Fibroblast of gingiva (primary cell): Measurements from ENCODE around the gene EIF4A2.
A peak's percentile ranks its signal among the peaks of the same experiment; 100 is the strongest.
"Not testable (repeated sequence)": the region's sequence is repeated elsewhere in the genome, so short reads cannot be mapped to it uniquely, and the experiment has no call there.

Experiments used
- DNase-seq: peaks from one replicate; pipeline ENCODE4 v3.0.0-alpha.2; 2011; ENCODE audit warnings: low read depth

Gene EIF4A2

DNA sequence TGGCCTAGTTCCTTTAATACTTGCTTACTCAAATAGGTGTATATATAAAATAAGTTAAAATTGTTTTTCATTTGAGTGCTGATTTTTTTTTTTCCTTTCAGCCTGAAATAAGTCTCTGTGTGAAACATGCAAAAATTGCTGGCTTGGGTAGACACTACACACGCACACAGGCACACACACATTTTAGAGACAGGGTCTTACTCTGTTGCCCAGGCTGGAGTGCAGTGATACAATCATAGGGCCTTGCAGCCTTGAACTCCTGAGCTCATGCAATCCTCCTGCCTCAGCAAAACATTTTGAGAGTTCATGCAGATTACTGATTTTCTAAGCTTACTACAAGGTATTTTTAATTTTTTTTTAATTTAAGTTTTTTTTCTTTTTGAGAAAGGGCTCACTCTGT is 35.6 kb downstream of the EIF4A2 start:
- no peak for DNase-seq

DNA sequence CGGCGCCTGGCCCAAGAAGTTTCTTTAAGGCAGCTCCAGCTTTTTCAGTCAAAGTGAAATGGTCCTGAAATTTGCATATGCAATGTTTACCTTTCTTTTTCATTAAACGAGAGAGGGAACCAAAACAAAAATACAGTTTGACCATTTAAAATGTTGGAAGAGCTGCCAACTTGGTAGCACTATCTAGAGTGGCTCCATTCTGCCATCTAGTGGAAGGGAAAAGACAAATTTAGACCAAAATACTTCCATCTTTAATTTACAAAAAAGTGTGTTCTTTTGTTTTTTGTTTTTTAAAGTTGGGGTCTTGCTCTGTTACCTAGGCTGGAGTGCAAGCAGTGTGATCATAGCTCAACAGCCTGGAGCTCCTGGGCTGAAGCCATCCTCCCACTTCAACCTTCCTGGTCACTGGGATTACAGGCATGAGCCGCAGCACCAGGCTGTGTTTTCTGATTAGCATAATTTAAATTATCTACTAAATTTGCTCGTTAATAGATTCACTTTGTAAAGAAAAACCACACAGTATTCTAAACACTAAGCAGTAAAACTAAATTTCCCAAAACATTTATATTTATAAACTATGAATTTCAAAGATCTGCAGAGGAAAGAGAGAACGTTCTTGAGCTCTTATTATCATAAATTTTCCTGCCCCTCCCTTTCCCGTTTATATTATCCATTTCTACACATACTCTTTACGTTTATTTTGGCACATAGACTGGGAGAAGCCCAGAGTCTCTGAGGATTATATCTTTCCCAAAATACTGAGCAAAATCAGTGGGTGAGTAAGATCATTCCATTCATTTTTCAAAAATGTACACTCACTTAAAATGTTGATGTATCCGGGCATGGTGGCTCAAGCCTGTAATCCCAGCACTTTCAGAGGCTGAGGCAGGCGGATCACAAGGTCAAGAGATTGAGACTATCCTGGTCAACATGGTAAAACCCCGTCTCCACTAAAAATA is 38.3 kb downstream of the EIF4A2 start:
- DNase-seq: peak; percentile 78

DNA sequence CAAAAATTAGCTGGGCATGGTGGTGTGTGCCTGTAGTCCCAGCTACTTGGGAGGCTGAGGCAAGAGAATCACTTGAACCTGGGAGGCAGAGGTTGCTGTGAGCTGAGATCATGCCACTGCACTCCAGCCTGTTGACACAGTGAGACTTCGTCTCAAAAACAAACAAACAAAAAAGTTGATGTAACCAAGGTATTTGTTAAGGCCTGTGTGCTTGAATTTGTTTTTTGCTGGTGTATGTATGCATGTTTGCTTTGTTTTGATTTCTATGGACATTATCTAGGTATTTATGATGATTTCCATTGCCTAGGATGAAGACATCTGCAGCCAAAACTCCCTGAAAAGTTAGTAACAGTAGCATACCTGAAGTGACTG is 39.0 kb downstream of the EIF4A2 start:
- DNase-seq: not testable (repeated sequence)

DNA sequence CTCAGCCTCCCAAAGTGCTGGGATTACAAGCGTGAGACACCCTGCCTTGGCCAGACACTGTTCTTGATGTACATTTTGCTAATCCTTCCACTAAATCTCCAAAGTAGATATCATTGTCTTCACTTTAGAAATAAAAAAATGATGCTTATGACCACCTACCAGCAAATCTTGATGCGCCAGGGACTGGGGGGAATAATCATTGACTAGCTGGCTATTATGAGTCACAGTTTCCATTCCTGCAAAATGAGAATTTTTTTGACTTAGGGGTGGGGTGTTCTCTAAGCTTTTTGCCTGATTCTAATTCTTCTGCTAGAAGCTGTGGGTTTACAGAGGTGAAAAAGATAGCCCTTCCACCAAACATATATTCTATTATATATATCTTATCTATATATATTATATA is 40.0 kb downstream of the EIF4A2 start:
- DNase-seq: peak; percentile 15

DNA sequence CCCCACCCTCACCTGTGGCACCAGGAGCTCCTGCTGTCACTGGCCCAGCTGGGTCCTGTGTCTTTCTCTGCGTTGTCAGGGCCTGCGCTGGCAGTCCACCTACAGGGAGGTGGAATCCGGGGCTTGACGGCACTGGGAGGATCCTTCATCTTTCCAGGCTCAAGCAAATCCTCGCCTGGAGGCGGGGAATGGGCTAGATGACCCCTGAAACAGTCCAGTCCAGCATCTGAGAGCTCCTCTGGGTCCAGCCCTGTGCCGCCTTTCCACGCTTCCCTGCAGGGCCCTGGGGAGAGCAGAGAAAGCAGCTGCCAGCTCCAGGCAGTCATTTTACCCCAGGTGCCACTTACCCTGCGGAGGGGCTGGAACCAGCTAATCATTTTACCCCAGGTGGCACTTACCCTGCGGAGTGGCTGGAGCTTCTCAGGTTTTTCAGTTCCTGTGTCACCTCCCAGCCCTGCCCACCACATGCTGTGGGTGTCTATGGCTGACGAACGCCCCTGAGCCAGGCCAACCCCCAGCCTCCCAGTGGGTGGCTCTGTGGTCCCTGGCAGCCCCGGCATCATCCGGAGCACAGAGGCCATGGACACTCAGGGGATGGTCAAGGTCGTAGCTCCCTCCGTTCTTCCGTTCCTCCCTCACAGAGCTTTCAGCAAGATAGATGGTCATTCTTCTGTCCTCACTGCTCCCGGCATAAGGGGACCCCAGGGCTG is 41.2 kb downstream of the EIF4A2 start:
- DNase-seq: no peak

DNA sequence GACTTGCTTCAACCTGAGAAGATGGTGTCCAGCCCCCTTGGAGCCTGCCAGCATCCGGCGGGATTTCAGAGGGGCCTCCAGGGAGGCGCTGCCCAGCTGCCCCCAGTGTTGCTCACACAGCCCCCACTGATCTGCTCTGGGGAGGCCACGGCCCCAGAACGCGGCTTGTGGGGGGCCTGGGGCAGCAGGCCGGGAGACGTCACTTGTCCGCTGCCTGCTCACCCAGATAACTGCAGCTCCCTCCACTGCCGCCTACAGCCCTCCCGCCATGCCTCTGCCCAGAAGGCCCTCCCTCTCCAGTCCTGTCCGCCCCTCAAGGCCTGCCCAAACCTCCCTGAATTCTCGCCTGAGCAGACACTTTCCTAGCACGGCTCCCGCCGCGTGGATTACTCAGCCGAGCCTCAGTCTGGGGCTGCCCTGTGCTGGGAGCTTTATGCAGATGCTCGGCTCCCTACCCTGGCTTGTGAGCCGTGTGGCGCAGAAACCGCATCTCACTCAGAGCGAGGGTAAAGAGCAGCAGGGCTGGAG is 42.0 kb downstream of the EIF4A2 start:
- DNase-seq: peak; percentile 55

DNA sequence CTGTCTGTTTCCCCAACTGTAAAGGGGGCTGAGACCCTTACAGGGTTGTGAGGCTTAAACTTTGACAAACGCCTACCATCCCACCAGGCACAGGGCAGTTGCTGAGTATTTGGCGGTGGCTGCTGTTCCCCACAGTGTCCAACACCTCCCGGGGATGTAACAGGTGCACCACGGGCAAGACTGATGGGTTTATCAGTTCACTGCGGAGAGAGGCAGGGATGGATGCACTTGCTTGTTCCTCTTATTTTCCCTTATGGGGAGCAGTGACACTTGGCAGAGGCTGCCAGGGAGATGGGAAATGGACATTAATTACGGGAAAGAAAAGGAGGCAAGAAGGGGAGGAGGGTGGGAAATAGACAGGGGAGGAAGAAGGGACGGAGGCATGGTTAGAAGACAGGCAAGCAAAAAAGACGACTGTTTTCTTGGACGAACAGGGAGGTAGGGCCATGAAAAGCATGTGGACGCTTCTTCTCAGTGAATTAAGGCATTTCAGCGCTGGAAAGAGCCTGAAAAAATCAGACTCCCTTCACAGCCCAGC is 42.6 kb downstream of the EIF4A2 start:
- DNase-seq: no peak

DNA sequence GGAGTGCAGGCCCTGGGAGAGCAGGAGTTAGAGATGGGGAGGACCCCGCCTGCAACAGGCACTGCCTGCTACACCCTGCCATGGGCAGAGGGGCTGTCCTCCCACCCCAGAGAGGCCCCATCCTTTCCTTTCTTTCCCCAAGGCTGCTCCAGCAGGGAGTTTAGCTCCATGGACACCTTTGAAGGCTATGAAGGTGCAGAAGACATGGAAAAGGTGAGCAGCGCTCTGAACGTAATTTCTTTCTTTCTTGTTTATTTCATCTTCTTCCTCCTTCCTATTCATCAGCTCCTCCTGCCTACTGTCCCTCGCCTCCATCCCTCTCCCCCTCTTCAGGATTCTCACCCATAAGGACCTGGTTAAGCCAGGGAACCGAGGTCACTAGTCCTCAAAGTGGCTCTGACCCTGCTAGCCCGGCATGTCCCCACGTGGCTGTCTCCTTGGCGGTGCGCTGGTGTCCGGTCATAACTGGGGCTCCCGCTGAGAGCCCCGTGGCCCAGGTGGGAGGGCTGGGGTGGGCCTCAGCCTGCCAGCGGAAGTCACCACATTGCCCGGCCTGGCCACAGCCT is 43.1 kb downstream of the EIF4A2 start:
- DNase-seq: no peak

DNA sequence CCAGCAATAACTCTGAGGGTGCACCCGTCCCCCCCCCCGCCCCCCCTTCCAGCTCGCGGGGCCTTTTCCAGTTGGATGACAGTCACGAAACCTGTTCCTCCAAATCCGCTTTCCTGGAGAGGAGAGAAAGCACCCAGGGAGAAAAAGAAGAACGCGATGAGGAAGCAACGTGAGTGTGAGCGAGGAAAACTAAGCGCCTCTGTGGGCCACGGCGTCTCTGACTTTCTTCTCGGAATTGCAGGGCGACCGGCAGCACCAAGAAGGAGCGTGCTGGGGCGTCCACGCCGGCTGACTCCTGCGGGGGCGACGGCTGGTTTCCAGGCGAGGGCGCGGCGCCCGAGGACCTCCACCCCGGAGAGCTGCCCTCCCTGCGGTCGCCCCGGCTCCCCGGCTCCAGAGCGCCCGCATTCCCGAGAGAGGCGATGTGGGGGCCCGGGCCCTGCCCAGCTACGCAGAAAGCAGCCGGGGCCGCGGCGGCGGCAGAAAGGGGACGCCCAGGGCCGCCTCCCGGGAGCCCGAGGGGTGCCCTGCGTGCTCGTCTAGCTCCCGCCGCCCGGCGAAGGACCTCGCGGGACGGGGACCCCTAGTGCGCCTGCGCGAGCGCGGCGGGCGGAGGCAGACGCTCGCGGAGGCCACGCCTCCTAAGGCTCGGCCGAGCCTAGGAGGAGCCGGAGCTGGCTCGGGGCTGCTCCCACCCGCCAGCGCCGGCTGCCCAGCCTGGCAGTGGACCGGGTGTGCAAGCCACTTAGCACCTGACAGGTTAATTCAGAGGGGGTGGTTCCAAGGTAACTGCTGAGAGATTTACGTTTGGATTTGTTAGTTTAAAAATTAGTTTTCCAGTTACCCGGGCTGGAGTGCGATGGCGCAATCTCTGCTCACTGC is 43.8 kb downstream of the EIF4A2 start:
- peak; percentile 73 for DNase-seq

DNA sequence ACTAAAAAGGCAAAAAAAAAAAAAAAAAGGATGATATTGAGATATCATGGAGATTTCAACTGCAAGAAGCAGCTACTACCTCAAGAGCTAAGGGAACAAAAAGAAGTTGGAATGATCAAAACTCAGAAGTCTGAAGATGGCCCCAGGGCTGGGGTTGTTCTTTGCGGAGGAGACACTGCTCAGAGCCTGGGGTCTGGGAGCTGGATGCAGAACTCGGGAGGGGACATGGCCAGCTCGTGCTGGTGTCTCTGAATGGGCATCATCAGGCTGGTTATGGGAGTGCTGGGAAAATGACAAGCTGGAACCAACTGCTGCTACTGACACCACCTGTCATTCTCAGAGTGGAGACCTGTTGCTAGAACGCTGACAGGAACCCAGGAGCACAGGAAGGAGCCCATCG is 45.0 kb downstream of the EIF4A2 start:
- DNase-seq: no peak

DNA sequence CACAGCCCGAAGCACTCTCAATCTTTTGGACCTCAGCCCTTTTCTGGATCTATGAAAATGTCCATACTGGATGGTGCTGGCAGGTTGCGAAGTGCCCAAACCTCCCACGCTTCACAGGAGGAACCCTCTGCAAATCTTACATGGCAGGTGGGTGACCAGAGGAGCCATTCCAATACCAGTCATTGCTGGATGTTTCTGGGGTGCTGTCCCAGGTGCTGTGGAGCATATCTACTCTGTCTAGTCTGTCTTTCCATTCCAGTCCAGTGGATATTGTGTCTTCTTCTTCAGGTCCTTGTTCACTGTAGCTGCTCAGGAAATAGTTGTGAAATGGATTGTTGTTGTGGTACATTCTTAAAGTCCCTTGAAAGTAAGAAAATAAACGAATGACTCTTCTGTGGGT is 48.4 kb downstream of the EIF4A2 start:
- no peak for DNase-seq

DNA sequence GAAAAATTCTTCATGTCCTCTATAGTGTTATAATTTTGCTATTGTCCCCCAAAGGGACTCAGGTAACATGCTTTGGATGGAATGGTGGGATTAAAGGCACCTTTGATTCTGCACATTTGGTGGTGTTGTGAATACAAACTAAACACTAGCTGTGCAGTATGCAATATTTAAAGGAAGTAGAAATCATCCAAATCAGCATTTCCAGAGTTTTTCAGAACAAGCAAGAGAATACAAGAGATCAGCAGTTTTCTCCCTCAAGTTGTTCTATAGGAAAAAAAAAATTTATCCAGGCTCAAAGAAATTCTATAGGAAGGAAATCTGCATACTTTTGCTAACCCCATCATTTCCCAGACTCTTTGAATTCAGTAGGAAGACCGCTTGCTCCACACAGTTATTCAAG is 48.9 kb downstream of the EIF4A2 start:
- no peak for DNase-seq
